Mesendoderm (in vitro differentiated cells): Measurements from ENCODE around the gene HLA-F.

ENCODE experiments used
- DNase-seq: peaks from one replicate; pipeline ENCODE4 v3.0.0; 2013
- H2AK5ac ChIP-seq: 2 replicates; pipeline ENCODE4 v1.6.1; 2013; ENCODE audit warnings: low read length, inconsistent platforms
- H2BK120ac ChIP-seq: 2 replicates; pipeline ENCODE4 v1.6.1; 2013; ENCODE audit warnings: low read depth, mild to moderate bottlenecking, low read length, moderate library complexity, mixed read lengths
- H2BK15ac ChIP-seq: replicated peaks from 2 replicates; pipeline ENCODE4 v1.6.1; 2013; ENCODE audit warnings: low read depth, mild to moderate bottlenecking, moderate library complexity
- H2BK5ac ChIP-seq: 2 replicates; pipeline ENCODE4 v1.6.1; 2013; ENCODE audit warnings: low read length, inconsistent platforms
- H3K18ac ChIP-seq: 2 replicates; pipeline ENCODE4 v1.6.1; 2013; ENCODE audit warnings: mild to moderate bottlenecking, low read length, mixed read lengths
- H3K23ac ChIP-seq: one replicate; pipeline ENCODE4 v1.6.1; 2013; ENCODE audit warnings: low read length
- H3K27ac ChIP-seq: 2 replicates; pipeline ENCODE4 v1.5.1; 2013; ENCODE audit warnings: low read depth, mild to moderate bottlenecking, inconsistent platforms, low read length, moderate library complexity
- H3K27me3 ChIP-seq: 2 replicates; pipeline ENCODE4 v1.6.1; 2013; ENCODE audit warnings: low read length, control low read depth, mild to moderate bottlenecking, inconsistent platforms; ENCODE audit not compliant: insufficient read depth, poor library complexity
- H3K36me3 ChIP-seq: 2 replicates; pipeline ENCODE4 v1.6.1; 2013; ENCODE audit warnings: low read length, inconsistent platforms; ENCODE audit not compliant: control insufficient read depth, insufficient read depth
- H3K4ac ChIP-seq: one replicate; pipeline ENCODE4 v1.6.1; 2013; ENCODE audit warnings: low read depth, mild to moderate bottlenecking, low read length, moderate library complexity
- H3K4me1 ChIP-seq: 2 replicates; pipeline ENCODE4 v1.6.1; 2013; ENCODE audit warnings: low read depth, low read length, inconsistent platforms; ENCODE audit not compliant: control insufficient read depth
- H3K4me2 ChIP-seq: 2 replicates; pipeline ENCODE4 v1.6.1; 2013; ENCODE audit warnings: low read length
- H3K4me3 ChIP-seq: 2 replicates; pipeline ENCODE4 v1.5.1; 2013; ENCODE audit warnings: mild to moderate bottlenecking, low read length
- H3K56ac ChIP-seq: one replicate; pipeline ENCODE4 v1.6.1; 2013; ENCODE audit warnings: low read length
- H3K79me1 ChIP-seq: 2 replicates; pipeline ENCODE4 v1.6.1; 2013; ENCODE audit warnings: low read length, inconsistent platforms
- H3K79me2 ChIP-seq: 2 replicates; pipeline ENCODE4 v1.6.1; 2013; ENCODE audit warnings: mild to moderate bottlenecking, low read length; ENCODE audit not compliant: control insufficient read depth, insufficient read depth
- H3K9ac ChIP-seq: 2 replicates; pipeline ENCODE4 v1.6.1; 2013; ENCODE audit warnings: low read length, inconsistent platforms
- H4K5ac ChIP-seq: one replicate; pipeline ENCODE4 v1.6.1; 2013; ENCODE audit warnings: low read length
- H4K8ac ChIP-seq: one replicate; pipeline ENCODE4 v1.6.1; 2013; ENCODE audit warnings: low read depth, mild to moderate bottlenecking, control low read depth, low read length, moderate library complexity
- WGBS: extraction: QIAGEN DNeasy Blood & Tissue Kit; methylation state at CpG from one replicate; pipeline ENCODE4 v1.1.7; 2013; ENCODE audit warnings: low lambda C conversion rate, missing lambda C conversion rate; ENCODE audit not compliant: insufficient coverage; ENCODE audit errors: extremely low coverage; 5-methylcytosine and 5-hydroxymethylcytosine counted together

The HLA-F gene

DNA sequence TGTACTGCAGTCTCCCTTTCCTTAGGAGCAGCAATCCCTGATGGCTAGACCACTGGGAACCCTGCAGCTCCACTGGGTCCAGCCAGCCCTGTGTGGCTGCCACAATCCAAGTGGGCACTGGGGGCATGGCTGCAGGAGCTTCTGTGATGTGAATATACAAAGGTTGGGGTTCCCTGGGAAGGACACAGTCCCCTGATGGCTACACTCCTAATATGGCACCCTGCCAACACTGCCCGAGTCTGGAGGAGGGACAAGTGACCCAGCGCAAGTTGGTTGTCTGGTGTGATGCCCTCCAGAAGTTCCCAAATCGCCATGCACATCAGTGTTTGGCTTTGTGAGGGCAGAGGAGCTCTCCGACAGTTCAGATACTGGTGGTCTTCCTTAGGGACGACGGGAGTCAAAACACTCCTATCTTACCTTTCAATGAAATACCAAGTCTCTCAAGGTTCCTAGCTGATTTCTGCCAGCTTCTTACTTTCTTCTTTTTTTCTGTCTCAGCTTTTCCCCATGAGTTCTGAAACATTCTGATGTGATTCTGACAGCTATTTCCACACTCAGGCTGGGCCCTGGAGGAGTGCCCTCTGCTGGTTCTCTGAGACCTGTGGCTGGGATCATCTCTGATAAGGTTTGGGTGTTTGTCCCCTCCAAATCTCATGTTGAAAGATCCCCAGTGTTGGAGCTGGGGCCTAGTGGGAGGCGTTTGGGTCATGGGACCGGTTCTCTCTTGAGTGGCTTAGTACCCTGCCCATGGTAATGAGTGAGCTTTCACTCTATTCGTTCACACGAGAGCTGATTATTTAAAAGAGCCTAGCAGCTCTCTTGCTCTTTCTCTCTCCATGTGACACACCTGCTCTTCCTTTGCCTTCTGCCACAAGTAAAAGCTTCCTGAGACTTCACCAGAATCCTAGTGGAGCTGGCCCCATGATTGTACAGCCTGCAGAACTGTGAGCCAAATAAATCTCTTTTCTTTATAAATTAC, 26.8 kb upstream of the HLA-F start:
- no peak overlapping the region for H3K4me3 ChIP-seq
- H2BK120ac ChIP-seq, result no peak overlapping the region
- no peak overlapping the region for H2BK5ac ChIP-seq
- no peaks in the 10 kb centered on the region for H3K4me1 ChIP-seq
- no peaks in the 10 kb centered on the region for H3K36me3 ChIP-seq
- H3K4ac ChIP-seq, result no peak overlapping the region
- no peak overlapping the region for H3K27ac ChIP-seq
- H3K4me2 ChIP-seq, result no peak overlapping the region
- no peak overlapping the region for H2BK15ac ChIP-seq
- H3K79me1 ChIP-seq, result no peaks in the 10 kb centered on the region
- H3K56ac ChIP-seq, result no peak overlapping the region
- H2AK5ac ChIP-seq, result no peak overlapping the region
- no peak overlapping the region for H3K23ac ChIP-seq
- peak; percentile 57 for DNase-seq
- no CpG with 5 or more reads among the region's 10 CpGs for WGBS
- H4K8ac ChIP-seq, result no peak overlapping the region
- no peak overlapping the region for H3K18ac ChIP-seq
- H3K27me3 ChIP-seq, result no peaks in the 10 kb centered on the region
- H3K9ac ChIP-seq, result no peak overlapping the region
- no peaks in the 10 kb centered on the region for H3K79me2 ChIP-seq
- H4K5ac ChIP-seq, result no peak overlapping the region

DNA sequence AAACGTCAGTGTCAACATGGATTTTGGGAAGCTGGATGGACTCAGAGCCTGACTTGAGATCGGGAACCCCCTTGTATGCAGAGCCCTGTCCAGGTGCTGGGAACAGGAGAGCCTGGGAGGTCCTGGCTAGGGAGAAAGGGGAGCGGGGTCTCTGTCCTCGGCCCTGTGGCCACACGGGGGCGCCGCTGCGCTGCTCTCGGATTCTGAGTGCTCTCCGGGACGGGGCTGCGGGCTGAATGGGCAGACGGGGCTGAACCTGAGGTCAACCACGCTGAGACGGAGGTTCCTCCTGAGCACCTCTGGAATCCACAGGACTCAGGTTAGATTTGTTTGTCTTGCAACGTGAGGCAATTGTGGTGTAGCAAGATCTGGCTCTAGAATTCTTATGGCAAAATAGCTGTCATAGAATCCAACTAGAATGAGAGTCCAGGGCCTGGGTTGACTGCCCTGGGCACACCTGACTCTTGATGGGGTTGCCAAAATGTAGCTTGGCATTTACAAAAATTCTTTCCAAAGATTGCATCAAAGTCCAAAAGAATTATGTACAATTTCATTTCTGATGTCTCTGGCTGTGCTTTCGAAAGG, 20.6 kb upstream of the HLA-F start:
- no CpG with 5 or more reads among the region's 17 CpGs for WGBS
- no peaks in the 10 kb centered on the region for H3K79me2 ChIP-seq
- H3K18ac ChIP-seq, result no peak overlapping the region
- no peaks in the 10 kb centered on the region for H3K4me1 ChIP-seq
- H3K56ac ChIP-seq, result no peak overlapping the region
- no peak overlapping the region for H4K8ac ChIP-seq
- no peaks in the 10 kb centered on the region for H3K27me3 ChIP-seq
- no peak overlapping the region for H2BK120ac ChIP-seq
- H3K23ac ChIP-seq, result no peak overlapping the region
- H4K5ac ChIP-seq, result no peak overlapping the region
- H2BK5ac ChIP-seq, result no peak overlapping the region
- H3K4ac ChIP-seq, result no peak overlapping the region
- H3K79me1 ChIP-seq, result no peaks in the 10 kb centered on the region
- H2AK5ac ChIP-seq, result no peak overlapping the region
- no peak overlapping the region for H3K27ac ChIP-seq
- H3K4me3 ChIP-seq, result no peak overlapping the region
- H3K36me3 ChIP-seq, result no peaks in the 10 kb centered on the region
- no peak overlapping the region for H3K4me2 ChIP-seq
- no peak overlapping the region for H2BK15ac ChIP-seq
- H3K9ac ChIP-seq, result no peak overlapping the region
- DNase-seq, result peak; percentile 79

DNA sequence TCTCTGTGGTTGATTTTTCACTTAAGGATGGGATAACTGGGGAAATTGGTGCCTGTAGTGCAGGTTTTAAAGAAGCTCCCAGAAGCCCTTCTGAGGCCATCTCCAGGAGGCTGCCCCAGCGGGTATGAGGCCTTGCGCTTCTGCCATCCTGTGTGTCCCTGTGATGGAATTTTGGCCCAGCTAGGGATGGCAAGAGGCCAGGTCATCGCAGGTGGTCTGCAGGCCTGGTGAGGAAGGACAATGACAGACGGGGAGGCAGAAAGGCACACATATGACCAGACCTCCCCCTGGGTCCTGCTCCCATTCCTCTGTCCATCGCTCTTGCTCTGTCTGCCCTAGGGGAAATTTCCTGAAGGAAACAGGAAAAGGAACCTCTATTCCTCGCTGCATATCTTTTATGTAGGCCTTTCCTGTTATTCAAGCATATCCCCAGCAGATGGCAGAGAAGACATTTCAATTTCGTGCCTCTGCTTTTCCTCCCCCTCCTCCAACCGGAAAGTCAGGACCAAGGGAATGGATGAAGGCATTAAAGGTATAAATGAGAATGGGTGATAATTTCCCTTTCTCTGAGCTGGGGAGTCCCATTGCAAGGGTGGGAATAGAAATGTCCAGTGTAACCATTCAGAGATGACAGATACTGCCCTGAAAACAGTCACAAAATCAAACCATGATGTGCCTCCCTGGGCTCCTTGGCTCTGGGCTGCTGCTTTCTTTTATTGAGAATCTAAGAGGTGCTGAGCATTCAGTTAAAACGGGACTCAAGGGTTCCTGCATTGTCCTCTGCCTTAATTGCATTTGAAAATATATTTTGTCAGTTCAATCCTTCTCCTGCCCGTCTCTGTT, 17.6 kb upstream of the HLA-F start:
- Histone ChIP-seq H3K27ac (no peak overlapping the region), H2BK15ac (no peak overlapping the region), H2AK5ac (no peak overlapping the region), H2BK120ac (no peak overlapping the region), H3K79me2 (no peaks in the 10 kb centered on the region), H3K27me3 (no peaks in the 10 kb centered on the region), H3K23ac (no peak overlapping the region), H3K4ac (no peak overlapping the region), H4K8ac (no peak overlapping the region), H2BK5ac (no peak overlapping the region), H3K36me3 (no peaks in the 10 kb centered on the region), H4K5ac (no peak overlapping the region), H3K9ac (no peak overlapping the region), H3K56ac (no peak overlapping the region), H3K4me2 (no peak overlapping the region), H3K4me3 (no peak overlapping the region), H3K4me1 (no peaks in the 10 kb centered on the region), H3K79me1 (no peaks in the 10 kb centered on the region), H3K18ac (no peak overlapping the region)
- WGBS, result no CpG with 5 or more reads among the region's 10 CpGs
- peak; percentile 74 for DNase-seq

- H4K5ac ChIP-seq, result no peak overlapping the region
- H2AK5ac ChIP-seq, result no peak overlapping the region
- H3K79me2 ChIP-seq, result no peaks in the 10 kb centered on the region
- WGBS, result no CpG with 5 or more reads among the region's 11 CpGs
- no peaks in the 10 kb centered on the region for H3K79me1 ChIP-seq
- H3K4ac ChIP-seq, result no peak overlapping the region
- no peak overlapping the region for H3K56ac ChIP-seq
- no peak overlapping the region for H3K4me3 ChIP-seq
- no peak overlapping the region for H2BK5ac ChIP-seq
- no peak overlapping the region for H3K9ac ChIP-seq
- DNase-seq, result no peak
- H2BK120ac ChIP-seq, result no peak overlapping the region
- no peak overlapping the region for H4K8ac ChIP-seq
- no peak overlapping the region for H3K23ac ChIP-seq
- no peak overlapping the region for H3K27ac ChIP-seq
- H3K18ac ChIP-seq, result no peak overlapping the region
- H2BK15ac ChIP-seq, result no peak overlapping the region
- H3K4me2 ChIP-seq, result no peak overlapping the region
- H3K4me1 ChIP-seq, result no peaks in the 10 kb centered on the region
- H3K27me3 ChIP-seq, result no peaks in the 10 kb centered on the region
- H3K36me3 ChIP-seq, result no peaks in the 10 kb centered on the region
Measured at GRCh38 chr6:29708432-29709179, 14.6 kb upstream of the HLA-F start.

- Histone ChIP-seq H3K4me1 (no peaks in the 10 kb centered on the region), H2BK15ac (no peak overlapping the region)
- WGBS, result no CpG with 5 or more reads among the region's 4 CpGs
Measured at GRCh38 chr6:29709188-29709587, 14.0 kb upstream of the HLA-F start.

More at GRCh38 chr6:29709188-29709587, 14.0 kb upstream of the HLA-F start:
- no peak overlapping the region for H3K27ac ChIP-seq
- no peak overlapping the region for H3K18ac ChIP-seq
- no peak overlapping the region for H2AK5ac ChIP-seq
- no peak overlapping the region for H4K5ac ChIP-seq
- H3K36me3 ChIP-seq, result no peaks in the 10 kb centered on the region
- no peaks in the 10 kb centered on the region for H3K79me2 ChIP-seq
- H3K4me2 ChIP-seq, result no peak overlapping the region
- no peak for DNase-seq
- H4K8ac ChIP-seq, result no peak overlapping the region
- H3K9ac ChIP-seq, result no peak overlapping the region
- no peaks in the 10 kb centered on the region for H3K27me3 ChIP-seq
- no peak overlapping the region for H3K23ac ChIP-seq
- H3K79me1 ChIP-seq, result no peaks in the 10 kb centered on the region
- H3K4me3 ChIP-seq, result no peak overlapping the region
- no peak overlapping the region for H2BK5ac ChIP-seq
- no peak overlapping the region for H2BK120ac ChIP-seq
- H3K4ac ChIP-seq, result no peak overlapping the region
- H3K56ac ChIP-seq, result no peak overlapping the region
